ENCODE results near the gene ARID1A. TPM values are rescaled to one million over a fixed set of nuclear protein-coding genes. Genes with fewer than 3 reads are reported as not detected.

ARID1A gene
- total and polyA plus RNA-seq, 4 donors, result 12.2 to 31.9 (median 20.2) TPM

DNA sequence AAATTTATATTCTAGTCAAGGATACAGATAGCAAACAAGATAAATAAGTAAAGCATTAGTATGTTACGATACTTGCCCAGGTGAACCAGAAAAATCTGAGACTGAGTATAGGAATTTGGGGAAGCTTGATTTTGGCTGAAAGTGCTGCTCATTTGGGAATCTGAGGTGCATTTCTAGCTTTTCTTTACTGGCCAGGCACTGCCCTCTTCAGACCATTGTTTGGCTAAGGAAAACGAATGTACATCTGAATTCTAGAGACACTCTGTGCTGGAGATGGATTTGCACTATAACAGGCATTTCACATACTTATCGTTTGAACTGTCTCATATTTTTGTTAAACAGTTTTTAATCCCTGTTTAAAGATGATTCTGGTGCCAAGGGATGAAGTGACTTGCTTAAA lies 23.4 kb downstream of the ARID1A start:
- WGBS, result 51% methylated on average over 3 of the region's 3 CpGs
- no peaks in the 10 kb centered on the region for H3K9me3 ChIP-seq (ENCODE audit: control insufficient read depth in 4 of 4, low read length in 3 of 4)
- peaks cover 18 to 58% (median 33%) of the 10 kb centered on the region in 4 donors for H3K4me1 ChIP-seq (ENCODE audit: control insufficient read depth in 4 of 4, insufficient read depth in 4 of 4, low read length in 3 of 4)
- DNase-seq (ENCODE audit: low spot score), result no peak
- peak overlapping the region in 1 of 2 donors; percentile 44 for H3K27ac ChIP-seq (ENCODE audit: low read depth in 1 of 2, low read length in 2 of 2)
- no peak overlapping the region for H3K4me3 ChIP-seq (ENCODE audit: low read depth in 1 of 3, low read length in 3 of 3)
- TF ChIP-seq RAD21 (IDR thresholded peaks at IDR 0.05) (peak; percentile 35 to 50), CTCF (IDR thresholded peaks at IDR 0.05; ENCODE audit: low read depth, low read length, missing input control) (no peak), FOXA2 (IDR thresholded peaks at IDR 0.05) (no peak)
- H3K27me3 ChIP-seq (ENCODE audit: control insufficient read depth in 4 of 4, insufficient read depth in 4 of 4, low read length in 3 of 4), result no peaks in the 10 kb centered on the region
- H3K36me3 ChIP-seq (ENCODE audit: control insufficient read depth in 4 of 4, insufficient read depth in 3 of 4, low read depth in 1 of 4, low read length in 3 of 4), result peaks cover 0 to 4% (median 0%) of the 10 kb centered on the region in 4 donors
- H3K9ac ChIP-seq (ENCODE audit: low read depth in 1 of 2, low read length in 2 of 2), result no peak overlapping the region

- 94% methylated on average over 2 of the region's 2 CpGs for WGBS
- H3K9me3 ChIP-seq (ENCODE audit: control insufficient read depth in 4 of 4, low read length in 3 of 4), result no peaks in the 10 kb centered on the region
Observed at GRCh38 chr1:26721669-26722355, 26.0 kb downstream of the ARID1A start.

DNA sequence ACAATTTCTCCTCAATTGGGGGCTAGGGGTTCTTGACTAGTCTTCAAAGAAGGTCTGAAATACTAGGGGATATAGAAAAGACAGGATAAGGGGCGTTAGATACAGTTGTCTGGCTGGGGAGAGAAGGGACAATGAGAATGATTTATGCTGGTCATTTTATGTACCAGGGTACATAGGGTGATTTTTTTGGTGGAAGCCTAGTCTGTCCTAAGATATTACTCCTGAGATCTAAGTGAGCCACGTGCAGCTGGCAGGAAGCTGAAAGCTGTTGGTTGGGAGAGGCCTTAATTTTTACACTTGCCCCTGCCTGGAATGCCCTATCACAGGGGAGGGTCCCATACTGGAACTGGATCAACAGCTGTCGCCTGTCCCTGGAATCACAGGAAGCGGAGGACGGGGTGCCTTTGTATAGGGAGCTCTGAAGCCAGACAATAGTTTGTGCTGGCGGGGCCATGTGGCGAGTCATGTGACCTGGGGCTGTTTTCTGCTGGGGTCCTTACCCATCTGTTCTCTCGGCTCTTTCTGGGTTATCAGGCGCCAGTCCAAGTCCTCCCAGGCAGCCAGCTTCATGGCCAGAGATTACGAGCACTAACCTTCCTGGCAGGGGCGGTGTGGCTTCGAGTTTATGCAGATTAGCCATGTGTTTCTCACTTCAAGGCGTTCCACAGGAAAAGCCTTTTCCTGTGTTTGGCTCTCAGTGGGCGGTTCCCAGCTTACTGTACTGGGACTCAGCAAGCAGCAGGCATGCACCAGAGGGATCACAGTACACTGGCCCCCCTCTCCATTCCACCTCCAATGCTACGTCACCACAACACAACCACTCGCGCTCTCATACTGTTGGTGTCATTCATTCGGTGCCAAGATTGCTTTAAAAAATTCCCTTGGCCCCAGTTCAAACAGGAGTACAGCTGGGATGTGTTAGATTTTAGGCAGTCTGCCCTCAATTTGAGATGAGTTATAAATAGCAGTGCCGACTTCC lies 27.5 kb downstream of the ARID1A start:
- no peaks in the 10 kb centered on the region for H3K9me3 ChIP-seq (ENCODE audit: control insufficient read depth in 4 of 4, low read length in 3 of 4)
- TF ChIP-seq, protein P1, sequence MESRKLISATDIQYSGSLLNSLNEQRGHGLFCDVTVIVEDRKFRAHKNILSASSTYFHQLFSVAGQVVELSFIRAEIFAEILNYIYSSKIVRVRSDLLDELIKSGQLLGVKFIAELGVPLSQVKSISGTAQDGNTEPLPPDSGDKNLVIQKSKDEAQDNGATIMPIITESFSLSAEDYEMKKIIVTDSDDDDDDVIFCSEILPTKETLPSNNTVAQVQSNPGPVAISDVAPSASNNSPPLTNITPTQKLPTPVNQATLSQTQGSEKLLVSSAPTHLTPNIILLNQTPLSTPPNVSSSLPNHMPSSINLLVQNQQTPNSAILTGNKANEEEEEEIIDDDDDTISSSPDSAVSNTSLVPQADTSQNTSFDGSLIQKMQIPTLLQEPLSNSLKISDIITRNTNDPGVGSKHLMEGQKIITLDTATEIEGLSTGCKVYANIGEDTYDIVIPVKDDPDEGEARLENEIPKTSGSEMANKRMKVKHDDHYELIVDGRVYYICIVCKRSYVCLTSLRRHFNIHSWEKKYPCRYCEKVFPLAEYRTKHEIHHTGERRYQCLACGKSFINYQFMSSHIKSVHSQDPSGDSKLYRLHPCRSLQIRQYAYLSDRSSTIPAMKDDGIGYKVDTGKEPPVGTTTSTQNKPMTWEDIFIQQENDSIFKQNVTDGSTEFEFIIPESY (IDR thresholded peaks at IDR 0.05), result no peak
- TF ChIP-seq REST (IDR thresholded peaks at IDR 0.05) (no peak), TAF1 (conservative IDR thresholded peaks at IDR 0.05) (no peak), RAD21 (IDR thresholded peaks at IDR 0.05) (peak; percentile 41 to 54)

More at GRCh38 chr1:26721669-26722355, 26.0 kb downstream of the ARID1A start:
- H3K27ac ChIP-seq (ENCODE audit: low read depth in 1 of 2, low read length in 2 of 2), result no peak overlapping the region
- H3K36me3 ChIP-seq (ENCODE audit: control insufficient read depth in 4 of 4, insufficient read depth in 3 of 4, low read depth in 1 of 4, low read length in 3 of 4), result peaks cover 0 to 4% (median 0%) of the 10 kb centered on the region in 4 donors
- H3K4me1 ChIP-seq (ENCODE audit: control insufficient read depth in 4 of 4, insufficient read depth in 4 of 4, low read length in 3 of 4), result peaks cover 21 to 66% (median 45%) of the 10 kb centered on the region in 4 donors
- no peak overlapping the region for H3K4me3 ChIP-seq (ENCODE audit: low read depth in 1 of 3, low read length in 3 of 3)
- no peak overlapping the region for H3K9ac ChIP-seq (ENCODE audit: low read depth in 1 of 2, low read length in 2 of 2)
- no peak for TF ChIP-seq SP1 (IDR thresholded peaks at IDR 0.05)
- TF ChIP-seq CTCF (IDR thresholded peaks at IDR 0.05; ENCODE audit: low read depth, low read length, missing input control), result no peak
- DNase-seq (ENCODE audit: low spot score), result no peak
- no peaks in the 10 kb centered on the region for H3K27me3 ChIP-seq (ENCODE audit: control insufficient read depth in 4 of 4, insufficient read depth in 4 of 4, low read length in 3 of 4)

More for the DNA sequence above, 27.5 kb downstream of the ARID1A start:
- H3K4me1 ChIP-seq (ENCODE audit: control insufficient read depth in 4 of 4, insufficient read depth in 4 of 4, low read length in 3 of 4), result peaks cover 26 to 61% (median 43%) of the 10 kb centered on the region in 4 donors
- H3K9ac ChIP-seq (ENCODE audit: low read depth in 1 of 2, low read length in 2 of 2), result no peak overlapping the region
- peaks cover 0 to 4% (median 0%) of the 10 kb centered on the region in 4 donors for H3K36me3 ChIP-seq (ENCODE audit: control insufficient read depth in 4 of 4, insufficient read depth in 3 of 4, low read depth in 1 of 4, low read length in 3 of 4)
- H3K27ac ChIP-seq (ENCODE audit: low read depth in 1 of 2, low read length in 2 of 2), result peak overlapping the region; percentile 61 to 65
- DNase-seq (ENCODE audit: low spot score), result peak; percentile 83
- H3K27me3 ChIP-seq (ENCODE audit: control insufficient read depth in 4 of 4, insufficient read depth in 4 of 4, low read length in 3 of 4), result no peaks in the 10 kb centered on the region
- no peak overlapping the region for H3K4me3 ChIP-seq (ENCODE audit: low read depth in 1 of 3, low read length in 3 of 3)
- WGBS, result 24% methylated on average over 19 of the region's 19 CpGs
